ENCODE results near the gene LIPK.

DNA sequence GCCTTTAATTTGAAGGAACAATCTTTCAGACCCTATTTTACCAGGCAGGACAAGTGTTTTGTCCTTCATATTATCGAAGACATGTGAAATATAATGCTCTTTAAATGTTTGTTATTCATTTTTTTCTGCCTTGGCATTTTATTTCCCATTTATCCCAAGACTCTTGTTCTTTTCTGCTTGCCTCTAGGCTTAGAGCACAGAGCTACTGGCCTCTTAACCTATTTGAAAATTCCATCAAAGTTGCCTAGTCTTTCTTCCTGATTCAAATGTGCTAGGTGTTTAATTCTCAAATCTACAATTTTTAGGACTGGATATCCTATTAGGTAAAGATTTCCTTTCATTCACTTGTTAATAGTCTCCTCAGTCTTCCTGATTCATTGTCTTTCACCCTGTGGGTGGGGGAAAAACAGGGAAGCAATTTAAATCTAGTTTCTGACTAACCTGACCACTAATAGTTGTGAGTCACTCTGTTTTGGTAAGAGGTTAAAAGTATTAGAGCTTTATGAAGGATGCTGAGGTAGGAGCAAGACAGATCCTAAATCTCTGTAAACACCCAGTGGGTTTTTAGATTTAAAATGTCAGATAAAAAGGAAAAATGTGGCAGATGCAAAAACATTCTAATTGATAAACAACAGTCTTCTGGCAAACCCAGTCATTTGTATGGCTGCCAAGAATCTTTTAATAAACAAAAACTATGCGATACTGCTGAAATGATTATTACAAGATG, 1.5 kb downstream of the LIPK start:
- TF ChIP-seq, protein P1, sequence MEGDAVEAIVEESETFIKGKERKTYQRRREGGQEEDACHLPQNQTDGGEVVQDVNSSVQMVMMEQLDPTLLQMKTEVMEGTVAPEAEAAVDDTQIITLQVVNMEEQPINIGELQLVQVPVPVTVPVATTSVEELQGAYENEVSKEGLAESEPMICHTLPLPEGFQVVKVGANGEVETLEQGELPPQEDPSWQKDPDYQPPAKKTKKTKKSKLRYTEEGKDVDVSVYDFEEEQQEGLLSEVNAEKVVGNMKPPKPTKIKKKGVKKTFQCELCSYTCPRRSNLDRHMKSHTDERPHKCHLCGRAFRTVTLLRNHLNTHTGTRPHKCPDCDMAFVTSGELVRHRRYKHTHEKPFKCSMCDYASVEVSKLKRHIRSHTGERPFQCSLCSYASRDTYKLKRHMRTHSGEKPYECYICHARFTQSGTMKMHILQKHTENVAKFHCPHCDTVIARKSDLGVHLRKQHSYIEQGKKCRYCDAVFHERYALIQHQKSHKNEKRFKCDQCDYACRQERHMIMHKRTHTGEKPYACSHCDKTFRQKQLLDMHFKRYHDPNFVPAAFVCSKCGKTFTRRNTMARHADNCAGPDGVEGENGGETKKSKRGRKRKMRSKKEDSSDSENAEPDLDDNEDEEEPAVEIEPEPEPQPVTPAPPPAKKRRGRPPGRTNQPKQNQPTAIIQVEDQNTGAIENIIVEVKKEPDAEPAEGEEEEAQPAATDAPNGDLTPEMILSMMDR (IDR thresholded peaks at IDR 0.05) = no peak
- no peak for TF ChIP-seq POLR2A (IDR thresholded peaks at IDR 0.05)

Measured in thyroid gland (tissue), 4 donors.